AG04450 (cell line): ENCODE results near the gene ZIC5. TPM values are rescaled to one million over a fixed set of nuclear protein-coding genes. Genes with fewer than 3 reads are reported as not detected.

Experiments used
- CTCF ChIA-PET: fragments of 300-600, 350-600 bp; formaldehyde crosslinking; extraction: SDS; loops from one replicate; lab custom pipeline; 2022; ENCODE audit warnings: antibody characterized with exemption, inconsistent platforms; lab: Charles Lee
- POLR2A ChIA-PET: fragments of 350-600 bp; formaldehyde crosslinking; extraction: SDS; loops from one replicate; lab custom pipeline; 2021; ENCODE audit warnings: antibody characterized with exemption, inconsistent platforms; lab: Yijun Ruan, JAX
- DNase-seq: peaks from one replicate; pipeline ENCODE4 v3.0.0-alpha.2; 2011; ENCODE audit warnings: low read depth, low spot score
- H3K27ac ChIP-seq: one replicate; pipeline ENCODE4 v1.5.1; 2012; ENCODE audit warnings: low read depth, low read length, control low read depth
- H3K27me3 ChIP-seq: one replicate; pipeline ENCODE4 v1.6.0; 2012; ENCODE audit warnings: low read length; ENCODE audit not compliant: control insufficient read depth, insufficient read depth
- H3K4me3 ChIP-seq: 2 replicates; pipeline ENCODE4 v1.5.1; 2011; ENCODE audit warnings: mild to moderate bottlenecking, low read depth, low read length, control low read depth
- H3K9me3 ChIP-seq: 2 replicates; pipeline ENCODE4 v1.5.1; 2012; ENCODE audit warnings: low read length; ENCODE audit not compliant: control insufficient read depth, insufficient read depth
- polyA plus RNA-seq: library from polyadenylated mRNA; depleted of rRNA; stranded (reverse); fragments of >200 nt; gene quantifications from 2 replicates; pipeline ENCODE4 v1.2.3, GENCODE V29; 2011
- TF ChIP-seq, protein P1 (sequence below): IDR thresholded peaks from 2 replicates; pipeline ENCODE4 v1.5.1; 2011; ENCODE audit warnings: low read depth, low read length, control low read depth, inconsistent platforms

Gene ZIC5
- polyA plus RNA-seq, 1 experiment, result not detected

GRCh38 chr13:99983499-99984401 is 12.2 kb upstream of the ZIC5 start:
- TF ChIP-seq, protein P1, sequence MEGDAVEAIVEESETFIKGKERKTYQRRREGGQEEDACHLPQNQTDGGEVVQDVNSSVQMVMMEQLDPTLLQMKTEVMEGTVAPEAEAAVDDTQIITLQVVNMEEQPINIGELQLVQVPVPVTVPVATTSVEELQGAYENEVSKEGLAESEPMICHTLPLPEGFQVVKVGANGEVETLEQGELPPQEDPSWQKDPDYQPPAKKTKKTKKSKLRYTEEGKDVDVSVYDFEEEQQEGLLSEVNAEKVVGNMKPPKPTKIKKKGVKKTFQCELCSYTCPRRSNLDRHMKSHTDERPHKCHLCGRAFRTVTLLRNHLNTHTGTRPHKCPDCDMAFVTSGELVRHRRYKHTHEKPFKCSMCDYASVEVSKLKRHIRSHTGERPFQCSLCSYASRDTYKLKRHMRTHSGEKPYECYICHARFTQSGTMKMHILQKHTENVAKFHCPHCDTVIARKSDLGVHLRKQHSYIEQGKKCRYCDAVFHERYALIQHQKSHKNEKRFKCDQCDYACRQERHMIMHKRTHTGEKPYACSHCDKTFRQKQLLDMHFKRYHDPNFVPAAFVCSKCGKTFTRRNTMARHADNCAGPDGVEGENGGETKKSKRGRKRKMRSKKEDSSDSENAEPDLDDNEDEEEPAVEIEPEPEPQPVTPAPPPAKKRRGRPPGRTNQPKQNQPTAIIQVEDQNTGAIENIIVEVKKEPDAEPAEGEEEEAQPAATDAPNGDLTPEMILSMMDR, result no peak
- ChIA-PET CTCF (no interaction called here), POLR2A (no interaction called here)
- H3K4me3 ChIP-seq, result no peak overlapping the region
- H3K27me3 ChIP-seq, result peaks cover 78% of the 10 kb centered on the region
- H3K27ac ChIP-seq, result no peak overlapping the region
- peaks cover 19% of the 10 kb centered on the region; the same call in 1 of the 2 replicates for H3K9me3 ChIP-seq
- no peak for DNase-seq

DNA sequence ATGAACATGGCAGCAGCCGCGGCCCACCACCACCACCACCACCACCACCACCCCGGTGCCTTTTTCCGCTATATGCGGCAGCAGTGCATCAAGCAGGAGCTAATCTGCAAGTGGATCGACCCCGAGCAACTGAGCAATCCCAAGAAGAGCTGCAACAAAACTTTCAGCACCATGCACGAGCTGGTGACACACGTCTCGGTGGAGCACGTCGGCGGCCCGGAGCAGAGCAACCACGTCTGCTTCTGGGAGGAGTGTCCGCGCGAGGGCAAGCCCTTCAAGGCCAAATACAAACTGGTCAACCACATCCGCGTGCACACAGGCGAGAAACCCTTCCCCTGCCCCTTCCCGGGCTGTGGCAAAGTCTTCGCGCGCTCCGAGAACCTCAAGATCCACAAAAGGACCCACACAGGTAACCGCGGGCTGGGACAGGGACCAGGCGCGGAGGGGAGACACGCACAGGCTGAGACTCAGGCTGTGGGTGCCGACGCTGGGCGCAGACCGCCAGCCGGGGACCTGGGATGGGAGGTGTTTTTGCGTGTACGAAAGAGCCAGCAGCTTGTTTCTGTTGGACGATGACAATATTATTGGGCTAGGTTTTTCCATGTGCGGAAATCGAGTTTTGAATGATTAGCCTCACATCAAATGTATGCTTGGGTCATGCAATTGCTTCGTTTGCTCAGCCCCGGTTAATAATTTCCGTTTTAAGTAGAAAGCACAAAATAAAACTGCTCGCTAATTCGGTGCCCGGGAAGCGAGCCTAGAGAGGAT is 11.3 kb upstream of the ZIC5 start:
- no peak overlapping the region for H3K27ac ChIP-seq
- H3K27me3 ChIP-seq, result peaks cover 79% of the 10 kb centered on the region
- DNase-seq, result no peak
- no peak overlapping the region for H3K4me3 ChIP-seq
- ChIA-PET CTCF (interaction anchor here (0.6 kb wide), 1 partner anchor 102 kb away, joined by 7 read pairs; no protein-coding TSS in a partner anchor), POLR2A (no interaction called here)
- peaks cover 19% of the 10 kb centered on the region for H3K9me3 ChIP-seq
- TF ChIP-seq, protein P1, result no peak

- Histone ChIP-seq H3K9me3 (peaks cover 17% of the 10 kb centered on the region), H3K4me3 (no peak overlapping the region), H3K27ac (no peak overlapping the region), H3K27me3 (peaks cover 79% of the 10 kb centered on the region)
- DNase-seq, result no peak
- TF ChIP-seq, protein P1, result no peak
- CTCF ChIA-PET, result interaction anchor here (0.6 kb wide), 1 partner anchor 103 kb away, joined by 7 read pairs; no protein-coding TSS in a partner anchor
- POLR2A ChIA-PET, result no interaction called here
Observed at GRCh38 chr13:99982036-99982730, 10.6 kb upstream of the ZIC5 start.

DNA sequence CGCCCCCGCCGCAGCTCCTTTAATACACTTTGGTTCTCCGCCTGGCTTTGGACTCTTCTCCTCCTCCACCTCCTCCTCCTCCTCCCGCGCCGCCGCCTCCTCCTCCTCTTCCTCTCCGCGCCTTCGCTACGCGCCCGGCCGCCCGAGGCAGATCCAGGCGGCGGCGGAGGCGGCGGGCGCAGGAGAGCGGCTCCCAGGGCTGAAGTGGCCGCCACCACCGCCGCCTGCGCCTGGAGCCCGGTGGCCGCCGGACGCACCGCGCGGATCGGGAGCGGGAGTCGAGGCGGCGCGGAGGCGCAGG is 10.1 kb upstream of the ZIC5 start, which contains the start of gene ZIC2:
Gene ZIC2 (plus strand): TSS at position 50 of the 301 bp plus-strand sequence. CDS start 281 bp downstream, outside the sequence.
- ChIA-PET POLR2A (no interaction called here), CTCF (no interaction called here)
- no peak within 1 kb of the TSS for H3K27ac ChIP-seq
- no peak for DNase-seq
- H3K27me3 ChIP-seq, result peaks cover 79% of the 10 kb centered on the region
- TF ChIP-seq, protein P1, result no peak
- H3K4me3 ChIP-seq, result peak within 1 kb of the TSS; percentile 44
- peaks cover 17% of the 10 kb centered on the region for H3K9me3 ChIP-seq
